ENCODE results near the gene EEF2KMT.

GRCh38 chr16:5040451-5040850 is 57.1 kb downstream of the EEF2KMT start:
- TF ChIP-seq SMC3 (IDR thresholded peaks at IDR 0.05; ENCODE audit: low read depth, low read length), result no peak
- TF ChIP-seq CTCF (IDR thresholded peaks at IDR 0.05), result no peak
- no peak for TF ChIP-seq ZBTB33 (IDR thresholded peaks at IDR 0.05; ENCODE audit: borderline replicate concordance, low read depth)
- no peak for TF ChIP-seq EZH2phosphoT487 (IDR thresholded peaks at IDR 0.05; ENCODE audit: borderline replicate concordance, low read depth)
- TF ChIP-seq RFX5 (IDR thresholded peaks at IDR 0.05; ENCODE audit: low read length), result no peak
- TF ChIP-seq, protein P1, sequence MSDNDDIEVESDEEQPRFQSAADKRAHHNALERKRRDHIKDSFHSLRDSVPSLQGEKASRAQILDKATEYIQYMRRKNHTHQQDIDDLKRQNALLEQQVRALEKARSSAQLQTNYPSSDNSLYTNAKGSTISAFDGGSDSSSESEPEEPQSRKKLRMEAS (IDR thresholded peaks at IDR 0.05; ENCODE audit: low read depth), result no peak
- no peak for TF ChIP-seq RCOR1 (IDR thresholded peaks at IDR 0.05; ENCODE audit: low read length)
- TF ChIP-seq GABPA (IDR thresholded peaks at IDR 0.05; ENCODE audit: low read depth), result no peak
- TF ChIP-seq POLR2AphosphoS5 (IDR thresholded peaks at IDR 0.05; ENCODE audit: low read depth, low read length), result no peak
- no peak for TF ChIP-seq FOXM1 (IDR thresholded peaks at IDR 0.05; ENCODE audit: low read depth)
- no peak for TF ChIP-seq FOSL2 (IDR thresholded peaks at IDR 0.05; ENCODE audit: borderline replicate concordance, low read depth)
- TF ChIP-seq NRF1 (IDR thresholded peaks at IDR 0.05; ENCODE audit: low read depth, low read length), result no peak
- no peak for TF ChIP-seq YY1 (IDR thresholded peaks at IDR 0.05; ENCODE audit: low read depth)
- TF ChIP-seq RAD21 (IDR thresholded peaks at IDR 0.05; ENCODE audit: low read length), result no peak
